ENCODE measurements around the gene MSMO1. TPM values are rescaled to one million over a fixed set of nuclear protein-coding genes. Genes with fewer than 3 reads are reported as not detected.

Gene MSMO1
- total RNA-seq, 1 donor from 2014 or later, result 7.3 TPM

DNA sequence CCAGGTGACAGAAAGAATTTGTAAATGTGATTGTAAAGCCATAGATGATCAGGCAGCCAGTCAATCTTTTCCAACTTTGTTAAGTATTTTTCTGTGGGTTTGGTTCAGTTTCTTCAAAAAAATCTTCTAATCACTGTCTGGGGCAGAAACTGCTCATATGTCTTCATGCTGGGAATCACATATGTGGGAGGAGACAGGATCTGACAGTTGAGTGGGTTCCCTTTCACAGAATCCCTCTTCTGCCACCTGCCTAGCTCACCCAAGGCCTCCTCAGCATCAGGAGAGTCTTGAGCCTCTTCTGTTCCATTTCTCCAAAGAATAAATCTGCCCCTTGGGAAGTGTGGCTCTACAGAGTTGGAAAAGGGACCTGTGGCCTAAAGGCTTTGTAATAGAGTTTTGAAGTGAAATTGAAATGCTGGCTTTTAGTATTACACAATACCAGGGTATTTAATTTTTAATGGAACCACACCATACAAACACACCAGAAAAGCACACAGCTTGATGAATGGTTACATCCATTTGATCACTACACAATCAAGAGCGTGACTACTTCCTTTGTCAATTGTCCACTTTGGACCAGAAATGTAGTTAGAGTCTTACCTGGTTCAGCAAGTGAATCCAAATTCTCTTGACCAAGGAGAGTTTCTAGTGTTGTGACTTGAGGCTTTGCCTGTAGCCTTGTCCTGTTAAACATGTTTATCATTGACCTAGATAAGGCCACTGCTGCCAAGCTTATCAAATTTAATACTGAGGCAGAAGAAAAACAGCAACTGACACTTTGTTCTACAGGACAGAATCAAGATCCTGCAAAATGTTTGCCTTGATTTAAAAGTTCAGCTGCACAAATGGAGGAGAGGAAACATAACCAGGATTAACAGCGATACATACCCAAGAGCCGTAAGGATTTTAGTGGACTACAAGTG, 20.4 kb downstream of the MSMO1 start:
- Histone ChIP-seq H3K36me3 (no peaks in the 10 kb centered on the region), H3K4me3 (no peak overlapping the region), H3K27ac (replicated peaks) (no peak overlapping the region), H3K27me3 (ENCODE audit: low read depth) (peaks cover 6% of the 10 kb centered on the region), H3K9me3 (replicated peaks) (no peaks in the 10 kb centered on the region), H3K4me1 (no peaks in the 10 kb centered on the region)
- TF ChIP-seq, protein P1, sequence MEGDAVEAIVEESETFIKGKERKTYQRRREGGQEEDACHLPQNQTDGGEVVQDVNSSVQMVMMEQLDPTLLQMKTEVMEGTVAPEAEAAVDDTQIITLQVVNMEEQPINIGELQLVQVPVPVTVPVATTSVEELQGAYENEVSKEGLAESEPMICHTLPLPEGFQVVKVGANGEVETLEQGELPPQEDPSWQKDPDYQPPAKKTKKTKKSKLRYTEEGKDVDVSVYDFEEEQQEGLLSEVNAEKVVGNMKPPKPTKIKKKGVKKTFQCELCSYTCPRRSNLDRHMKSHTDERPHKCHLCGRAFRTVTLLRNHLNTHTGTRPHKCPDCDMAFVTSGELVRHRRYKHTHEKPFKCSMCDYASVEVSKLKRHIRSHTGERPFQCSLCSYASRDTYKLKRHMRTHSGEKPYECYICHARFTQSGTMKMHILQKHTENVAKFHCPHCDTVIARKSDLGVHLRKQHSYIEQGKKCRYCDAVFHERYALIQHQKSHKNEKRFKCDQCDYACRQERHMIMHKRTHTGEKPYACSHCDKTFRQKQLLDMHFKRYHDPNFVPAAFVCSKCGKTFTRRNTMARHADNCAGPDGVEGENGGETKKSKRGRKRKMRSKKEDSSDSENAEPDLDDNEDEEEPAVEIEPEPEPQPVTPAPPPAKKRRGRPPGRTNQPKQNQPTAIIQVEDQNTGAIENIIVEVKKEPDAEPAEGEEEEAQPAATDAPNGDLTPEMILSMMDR (IDR thresholded peaks at IDR 0.05; ENCODE audit: borderline replicate concordance), result no peak
- DNase-seq, result no peak
- intact Hi-C loops (cut with micrococcal nuclease), result no loop called here

DNA sequence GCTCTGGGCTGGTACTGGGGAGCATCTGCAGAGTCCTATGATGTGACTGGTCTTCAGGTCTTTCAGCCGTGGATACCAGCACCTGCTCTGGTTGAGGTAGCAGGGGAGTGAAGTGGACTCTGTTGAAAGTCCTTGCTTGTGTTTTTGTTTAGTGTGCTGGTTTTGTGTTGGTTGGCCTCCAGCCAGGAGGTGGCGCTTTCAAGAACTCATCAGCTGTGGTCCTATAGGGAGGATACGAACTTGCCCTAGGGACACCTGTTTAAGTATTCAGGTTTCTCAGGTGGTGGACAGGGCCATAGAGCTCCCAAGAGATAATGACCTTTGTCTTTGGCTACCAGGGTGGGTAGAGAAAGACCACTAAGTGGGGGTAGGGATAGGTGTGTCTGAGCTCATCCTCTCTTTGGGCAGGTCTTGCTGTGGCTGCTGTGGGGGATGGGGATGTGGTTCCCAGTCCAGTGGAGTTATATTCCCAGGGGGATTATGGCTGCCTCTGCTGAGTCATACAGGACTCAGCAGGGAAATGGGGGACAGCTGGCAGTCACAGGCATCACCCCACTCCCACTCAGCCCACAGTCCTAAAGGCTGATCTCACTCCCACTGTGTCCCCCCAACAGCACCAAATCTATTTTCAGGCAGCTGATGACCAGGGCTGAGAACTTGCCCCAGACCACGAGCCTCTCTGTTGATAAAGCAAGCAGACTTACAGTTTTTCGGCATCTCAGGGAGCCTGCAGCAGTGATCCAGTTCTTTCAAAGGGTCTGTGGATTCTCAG, 24.1 kb downstream of the MSMO1 start:
- H3K9me3 ChIP-seq (replicated peaks), result no peaks in the 10 kb centered on the region
- H3K36me3 ChIP-seq, result no peaks in the 10 kb centered on the region
- TF ChIP-seq, protein P1 (IDR thresholded peaks at IDR 0.05; ENCODE audit: borderline replicate concordance), result no peak
- H3K27me3 ChIP-seq (ENCODE audit: low read depth), result peaks cover 6% of the 10 kb centered on the region
- DNase-seq, result no peak
- H3K4me3 ChIP-seq, result no peak overlapping the region
- H3K4me1 ChIP-seq, result no peaks in the 10 kb centered on the region
- intact Hi-C loops (cut with micrococcal nuclease), result no loop called here
- no peak overlapping the region for H3K27ac ChIP-seq (replicated peaks)

DNA sequence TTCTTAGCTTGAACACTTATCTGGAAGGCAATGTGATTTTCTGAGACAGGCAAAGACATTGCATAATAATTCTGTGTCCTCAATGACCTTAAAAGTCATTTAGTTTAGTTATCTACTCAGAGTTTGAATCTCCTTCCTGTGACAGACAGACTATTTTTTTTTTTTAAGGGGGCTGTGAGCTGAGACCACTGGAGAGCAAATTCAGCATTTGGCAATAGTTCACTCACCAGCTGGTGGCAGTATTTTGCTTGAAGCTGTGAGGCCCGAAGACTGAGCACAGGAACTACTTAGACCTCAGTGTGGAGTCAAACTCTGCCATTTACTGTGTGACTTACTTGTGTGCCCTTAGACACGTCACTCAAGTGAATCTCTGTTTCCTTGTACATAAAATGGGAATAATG, 28.4 kb downstream of the MSMO1 start:
- no peak for DNase-seq
- Histone ChIP-seq H3K4me3 (no peak overlapping the region), H3K27ac (replicated peaks) (no peak overlapping the region), H3K9me3 (replicated peaks) (no peaks in the 10 kb centered on the region), H3K36me3 (no peaks in the 10 kb centered on the region), H3K4me1 (no peaks in the 10 kb centered on the region), H3K27me3 (ENCODE audit: low read depth) (peaks cover 16% of the 10 kb centered on the region)
- TF ChIP-seq, protein P1 (IDR thresholded peaks at IDR 0.05; ENCODE audit: borderline replicate concordance), result peak; percentile 62
- intact Hi-C loops (cut with micrococcal nuclease), result no loop called here

DNA sequence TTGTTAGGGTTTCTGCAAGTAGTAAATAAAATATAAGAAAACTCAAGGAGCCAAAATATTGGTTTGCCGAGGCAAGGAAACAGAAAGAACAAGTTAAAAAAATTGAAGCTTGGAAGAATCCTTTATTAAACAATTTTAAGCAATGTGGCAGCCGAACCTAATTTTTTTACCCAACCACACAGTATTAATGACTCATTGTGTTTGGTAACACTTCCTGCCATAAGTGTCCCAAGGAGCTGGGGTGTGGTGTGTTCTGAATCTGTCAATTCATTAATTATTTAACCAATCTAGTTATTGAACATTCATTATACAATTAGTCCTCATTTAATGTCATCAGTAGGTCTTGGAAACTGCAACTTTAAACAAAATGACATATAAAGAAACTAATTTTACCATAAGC, 32.0 kb downstream of the MSMO1 start:
- DNase-seq, result no peak
- Histone ChIP-seq H3K36me3 (no peaks in the 10 kb centered on the region), H3K27ac (replicated peaks) (no peak overlapping the region), H3K4me1 (no peaks in the 10 kb centered on the region), H3K9me3 (replicated peaks) (no peaks in the 10 kb centered on the region), H3K27me3 (ENCODE audit: low read depth) (peaks cover 10% of the 10 kb centered on the region), H3K4me3 (no peak overlapping the region)
- intact Hi-C loops (cut with micrococcal nuclease), result no loop called here
- TF ChIP-seq, protein P1 (IDR thresholded peaks at IDR 0.05; ENCODE audit: borderline replicate concordance), result no peak

DNA sequence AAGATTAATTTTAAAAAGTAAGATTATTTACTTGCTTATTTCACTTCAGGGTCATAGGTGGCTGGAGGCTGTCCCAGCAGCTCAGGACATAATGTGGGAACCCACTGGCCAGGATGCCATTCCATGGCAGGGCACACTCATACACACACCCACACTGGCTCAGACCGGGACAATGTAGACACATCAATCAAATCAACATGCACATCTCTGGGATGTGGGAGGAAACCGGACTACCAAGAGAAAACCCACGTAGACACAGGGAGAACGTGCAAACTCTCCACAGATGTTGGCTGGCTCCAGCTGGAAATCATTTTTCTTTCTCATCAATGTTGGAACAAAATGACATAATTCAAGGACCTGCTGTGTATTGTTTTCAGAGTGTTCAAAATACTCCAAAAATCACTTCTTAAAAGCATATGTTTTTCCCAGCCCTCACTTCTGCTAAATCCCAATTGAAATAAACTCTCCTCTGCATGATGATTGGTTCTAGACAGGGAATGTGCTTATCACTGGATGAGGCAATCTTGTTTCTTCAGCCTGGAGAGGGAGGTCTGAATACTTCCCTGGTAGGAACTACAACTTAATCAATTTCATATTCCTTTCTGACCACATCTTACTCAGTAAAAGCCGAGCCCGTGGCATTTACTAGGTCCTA, 32.7 kb downstream of the MSMO1 start:
- Histone ChIP-seq H3K27me3 (ENCODE audit: low read depth) (peaks cover 10% of the 10 kb centered on the region), H3K4me3 (no peak overlapping the region), H3K9me3 (replicated peaks) (no peaks in the 10 kb centered on the region), H3K27ac (replicated peaks) (no peak overlapping the region), H3K36me3 (no peaks in the 10 kb centered on the region), H3K4me1 (no peaks in the 10 kb centered on the region)
- DNase-seq, result no peak
- intact Hi-C loops (cut with micrococcal nuclease), result no loop called here
- TF ChIP-seq, protein P1 (IDR thresholded peaks at IDR 0.05; ENCODE audit: borderline replicate concordance), result no peak

All from left ventricle myocardium inferior (tissue), 1 donor.